Thyroid gland (tissue), 4 donors: ENCODE data around the gene MAPK8.

Source experiments
- POLR2A ChIP-seq, 2 donors: fragments of 450-650 bp; IDR thresholded peaks; one replicate each; pipeline ENCODE4 v1.6.1; 2017; ENCODE audit warnings: antibody characterized with exemption in 2 of 2, mild to moderate bottlenecking in 2 of 2, moderate library complexity in 1 of 2
- TF ChIP-seq, protein P1 (sequence below), 6 experiments: fragments of 200-600 bp in 3 of 6; fragments of 450-650 bp in 3 of 6; sonication (generic) in 3 of 6; IDR thresholded peaks; one replicate each; pipeline ENCODE4 v1.5.1; 2016 to 2019; ENCODE audit warnings: antibody characterized with exemption in 6 of 6, mild to moderate bottlenecking in 2 of 6, inconsistent platforms in 1 of 6, moderate library complexity in 1 of 6

DNA sequence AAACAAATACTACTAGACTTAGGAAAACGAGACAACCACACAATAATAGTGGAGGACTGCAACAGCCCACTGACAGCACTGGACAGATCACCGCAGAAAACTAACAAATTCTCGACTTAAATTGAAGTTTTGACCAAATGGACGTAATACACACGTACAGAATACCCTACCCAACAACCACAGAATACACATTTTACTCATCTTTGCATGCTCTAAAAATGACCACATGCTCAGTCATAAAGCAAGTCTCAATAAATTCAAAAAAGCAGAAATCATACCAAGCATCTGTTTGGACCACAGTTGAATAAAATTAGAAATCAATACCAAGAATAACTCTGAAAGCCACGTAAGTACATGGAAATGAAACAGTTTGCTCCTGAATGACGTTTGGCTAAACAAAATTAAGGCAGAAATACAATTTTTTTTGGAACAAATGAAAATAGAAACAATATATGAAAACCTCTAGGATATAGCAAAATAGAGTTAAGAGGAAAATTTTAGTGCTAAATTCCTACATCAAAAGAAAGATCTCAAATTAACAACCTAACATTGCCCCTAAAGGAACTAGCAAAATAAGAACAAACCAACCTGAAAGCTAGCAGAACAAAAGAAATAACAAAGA, 30.6 kb downstream of the MAPK8 start:
- TF ChIP-seq, protein P1, sequence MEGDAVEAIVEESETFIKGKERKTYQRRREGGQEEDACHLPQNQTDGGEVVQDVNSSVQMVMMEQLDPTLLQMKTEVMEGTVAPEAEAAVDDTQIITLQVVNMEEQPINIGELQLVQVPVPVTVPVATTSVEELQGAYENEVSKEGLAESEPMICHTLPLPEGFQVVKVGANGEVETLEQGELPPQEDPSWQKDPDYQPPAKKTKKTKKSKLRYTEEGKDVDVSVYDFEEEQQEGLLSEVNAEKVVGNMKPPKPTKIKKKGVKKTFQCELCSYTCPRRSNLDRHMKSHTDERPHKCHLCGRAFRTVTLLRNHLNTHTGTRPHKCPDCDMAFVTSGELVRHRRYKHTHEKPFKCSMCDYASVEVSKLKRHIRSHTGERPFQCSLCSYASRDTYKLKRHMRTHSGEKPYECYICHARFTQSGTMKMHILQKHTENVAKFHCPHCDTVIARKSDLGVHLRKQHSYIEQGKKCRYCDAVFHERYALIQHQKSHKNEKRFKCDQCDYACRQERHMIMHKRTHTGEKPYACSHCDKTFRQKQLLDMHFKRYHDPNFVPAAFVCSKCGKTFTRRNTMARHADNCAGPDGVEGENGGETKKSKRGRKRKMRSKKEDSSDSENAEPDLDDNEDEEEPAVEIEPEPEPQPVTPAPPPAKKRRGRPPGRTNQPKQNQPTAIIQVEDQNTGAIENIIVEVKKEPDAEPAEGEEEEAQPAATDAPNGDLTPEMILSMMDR (IDR thresholded peaks at IDR 0.05): no peak
- no peak for TF ChIP-seq POLR2A (IDR thresholded peaks at IDR 0.05)
